ENCODE results near the gene PSD2. TPM values are rescaled to one million over a fixed set of nuclear protein-coding genes. Genes with fewer than 3 reads are reported as not detected.

PSD2 gene
- total RNA-seq, 2 experiments from 2014 or later = 0.08 TPM; not detected in 1

DNA sequence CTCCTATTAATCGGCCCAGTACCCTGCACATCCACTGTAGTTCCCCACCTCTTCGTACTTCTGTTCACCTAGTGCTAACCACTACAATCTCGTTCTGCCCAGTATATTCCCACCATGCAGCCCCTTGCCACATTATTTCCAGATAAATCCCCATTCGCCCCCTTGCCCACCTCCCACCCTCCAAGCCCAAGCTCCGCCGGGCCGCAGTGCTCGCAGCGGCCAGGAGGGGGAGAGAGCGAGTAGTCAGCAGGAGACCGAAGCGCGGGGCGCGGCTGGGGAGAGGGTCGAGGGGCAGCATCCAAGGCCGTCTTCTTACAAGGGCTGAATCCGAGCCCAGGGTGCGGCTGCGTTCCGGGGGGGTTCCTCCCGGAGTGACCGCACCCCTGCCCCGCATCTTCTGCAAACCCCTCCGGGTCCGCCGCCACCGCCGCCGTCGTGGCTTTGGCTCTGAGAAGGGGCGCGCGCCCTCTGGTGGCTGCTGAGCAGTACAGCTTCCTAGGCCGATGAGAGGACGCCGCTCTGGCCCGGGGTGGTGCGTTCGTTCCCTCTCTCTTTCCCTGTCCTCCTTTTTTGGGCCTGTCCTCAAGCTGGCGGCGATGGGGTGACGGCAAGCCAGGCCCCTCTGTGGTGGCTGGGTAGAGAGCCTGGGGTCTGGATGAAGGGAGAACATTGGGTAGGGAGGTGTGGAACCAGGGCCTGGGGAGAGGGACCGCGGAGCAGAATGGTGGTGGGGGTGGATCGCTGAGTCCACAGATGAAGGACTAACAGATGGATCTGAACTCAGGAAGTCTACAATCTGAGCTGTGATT lies 30.0 kb upstream of the PSD2 start:
- Histone ChIP-seq H3K27me3 (ENCODE audit: control insufficient read depth in 1 of 2, insufficient read depth in 2 of 2, low read length in 2 of 2) (peaks cover 29 to 30% of the 10 kb centered on the region in 2 experiments), H3K4me3 (ENCODE audit: low read length) (peak overlapping the region; percentile 60), H3K36me3 (ENCODE audit: insufficient read depth, low read length) (no peaks in the 10 kb centered on the region), H3K9me3 (ENCODE audit: control insufficient read depth in 1 of 2, insufficient read depth in 1 of 2, low read length in 2 of 2) (peaks cover 0 to 3% of the 10 kb centered on the region in 2 experiments), H3K4me1 (ENCODE audit: insufficient read depth, low read length) (peaks cover 19% of the 10 kb centered on the region), H3K27ac (ENCODE audit: low read depth in 1 of 2, low read length in 2 of 2) (no peak overlapping the region)
- ChIA-PET POLR2A (interaction anchor here (0.6 to 1.6 kb wide), 10 partner anchors 9 to 472 kb away, joined by 3 to 6 read pairs (median 4); partner anchors contain the start of gene MATR3), CTCF (interaction anchor here (0.5 to 3.4 kb wide), 59 partner anchors 8 to 1722 kb away, joined by 3 to 172 read pairs (median 4); partner anchors contain the start of genes CXXC5, HSPA9, PAIP2 and STING1)
- Mint-ChIP-seq H3K27me3 (peaks cover 50% of the 10 kb centered on the region), H3K9me3 (no peaks in the 10 kb centered on the region), H3K36me3 (ENCODE audit: low read depth) (no peaks in the 10 kb centered on the region), H3K4me3 (peak overlapping the region; percentile 48), H3K4me1 (ENCODE audit: low read depth) (peaks cover 9% of the 10 kb centered on the region), H3K27ac (no peak overlapping the region)
- intact Hi-C loops (cut with DNase I, micrococcal nuclease) = loop anchor here (1.0 to 5.0 kb wide), 5 partner anchors 132 to 478 kb away; no protein-coding TSS in a partner anchor
- DNase-seq (peak; percentile 71 to 92 (median 78)), ATAC-seq (ENCODE audit: poor library complexity) (peak; percentile 92)
- TF ChIP-seq, protein P1, sequence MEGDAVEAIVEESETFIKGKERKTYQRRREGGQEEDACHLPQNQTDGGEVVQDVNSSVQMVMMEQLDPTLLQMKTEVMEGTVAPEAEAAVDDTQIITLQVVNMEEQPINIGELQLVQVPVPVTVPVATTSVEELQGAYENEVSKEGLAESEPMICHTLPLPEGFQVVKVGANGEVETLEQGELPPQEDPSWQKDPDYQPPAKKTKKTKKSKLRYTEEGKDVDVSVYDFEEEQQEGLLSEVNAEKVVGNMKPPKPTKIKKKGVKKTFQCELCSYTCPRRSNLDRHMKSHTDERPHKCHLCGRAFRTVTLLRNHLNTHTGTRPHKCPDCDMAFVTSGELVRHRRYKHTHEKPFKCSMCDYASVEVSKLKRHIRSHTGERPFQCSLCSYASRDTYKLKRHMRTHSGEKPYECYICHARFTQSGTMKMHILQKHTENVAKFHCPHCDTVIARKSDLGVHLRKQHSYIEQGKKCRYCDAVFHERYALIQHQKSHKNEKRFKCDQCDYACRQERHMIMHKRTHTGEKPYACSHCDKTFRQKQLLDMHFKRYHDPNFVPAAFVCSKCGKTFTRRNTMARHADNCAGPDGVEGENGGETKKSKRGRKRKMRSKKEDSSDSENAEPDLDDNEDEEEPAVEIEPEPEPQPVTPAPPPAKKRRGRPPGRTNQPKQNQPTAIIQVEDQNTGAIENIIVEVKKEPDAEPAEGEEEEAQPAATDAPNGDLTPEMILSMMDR (IDR thresholded peaks at IDR 0.05) = peak; percentile 100

DNA sequence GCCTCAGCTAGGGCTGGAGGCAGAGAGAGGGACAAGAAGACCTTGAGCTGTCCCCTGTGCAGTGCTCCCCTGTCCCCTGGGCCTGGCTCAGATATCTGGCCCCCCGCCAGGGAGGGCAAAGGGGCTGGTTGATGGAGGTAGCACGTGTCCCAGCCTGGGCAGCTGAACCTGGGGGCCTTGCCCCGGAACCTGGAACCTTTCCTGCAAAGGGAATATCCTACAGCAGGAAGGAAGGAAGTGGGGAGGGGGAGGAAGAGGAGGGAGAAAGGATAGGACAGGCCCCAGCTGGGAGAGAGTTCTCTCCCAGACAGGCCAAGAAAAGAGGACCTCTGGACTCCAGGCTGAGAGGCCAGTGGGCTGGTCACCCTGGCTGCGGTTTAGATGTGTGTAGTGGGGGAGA lies 27.6 kb upstream of the PSD2 start:
- intact Hi-C loops (cut with DNase I, micrococcal nuclease) = loop anchor here in 1 of 2 experiments (5.0 kb wide), 3 partner anchors 346 to 481 kb away; no protein-coding TSS in a partner anchor
- Mint-ChIP-seq H3K27ac (no peak overlapping the region), H3K9me3 (no peaks in the 10 kb centered on the region), H3K4me3 (no peak overlapping the region), H3K4me1 (ENCODE audit: low read depth) (peaks cover 9% of the 10 kb centered on the region), H3K36me3 (ENCODE audit: low read depth) (no peaks in the 10 kb centered on the region), H3K27me3 (peaks cover 31% of the 10 kb centered on the region)
- POLR2A ChIA-PET = no interaction called here
- Histone ChIP-seq H3K36me3 (ENCODE audit: insufficient read depth, low read length) (no peaks in the 10 kb centered on the region), H3K4me1 (ENCODE audit: insufficient read depth, low read length) (peaks cover 19% of the 10 kb centered on the region), H3K27ac (ENCODE audit: low read depth in 1 of 2, low read length in 2 of 2) (no peak overlapping the region), H3K4me3 (ENCODE audit: low read length) (no peak overlapping the region), H3K27me3 (ENCODE audit: control insufficient read depth in 1 of 2, insufficient read depth in 2 of 2, low read length in 2 of 2) (peaks cover 22 to 24% of the 10 kb centered on the region in 2 experiments), H3K9me3 (ENCODE audit: control insufficient read depth in 1 of 2, insufficient read depth in 1 of 2, low read length in 2 of 2) (peaks cover 0 to 3% of the 10 kb centered on the region in 2 experiments)
- no peak for ATAC-seq (ENCODE audit: poor library complexity)
- TF ChIP-seq, protein P1 (IDR thresholded peaks at IDR 0.05) = no peak
- DNase-seq = no peak
- CTCF ChIA-PET = interaction anchor here (3.4 kb wide), 1 partner anchor 136 kb away, joined by 172 read pairs; no protein-coding TSS in a partner anchor

DNA sequence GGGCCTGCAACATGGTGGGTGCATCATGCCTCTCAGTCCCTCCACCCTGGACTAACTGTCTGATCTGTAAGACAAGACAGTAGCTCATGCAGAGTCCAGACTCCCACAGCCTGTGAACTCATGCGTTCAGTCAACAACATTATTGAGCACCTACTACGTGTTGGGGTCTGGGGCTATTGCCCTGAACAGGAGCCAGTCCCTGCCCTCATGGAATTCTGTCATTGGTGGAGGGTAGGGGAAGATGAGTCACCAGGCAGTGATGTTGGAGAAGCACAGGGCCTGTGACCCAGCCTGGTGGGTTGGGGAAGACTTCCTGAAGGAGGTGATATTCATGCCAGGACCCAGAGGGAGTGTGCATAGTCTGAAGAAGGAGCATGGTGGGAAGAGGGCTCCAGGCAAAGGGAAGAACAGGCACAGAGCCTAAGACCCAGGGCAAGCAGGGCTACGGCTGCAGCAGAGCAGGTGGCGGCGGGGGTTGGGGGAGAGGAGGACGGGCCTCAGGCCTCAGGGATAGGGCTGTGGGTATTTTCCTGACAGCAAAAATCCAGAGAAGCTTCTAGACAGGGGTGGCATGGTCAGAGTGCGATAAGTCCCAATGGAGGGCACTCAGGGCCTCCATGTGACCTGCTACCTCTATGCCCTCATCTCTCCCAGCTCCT lies 26.7 kb upstream of the PSD2 start:
- Histone ChIP-seq H3K27me3 (ENCODE audit: control insufficient read depth in 1 of 2, insufficient read depth in 2 of 2, low read length in 2 of 2) (peaks cover 14 to 15% of the 10 kb centered on the region in 2 experiments), H3K36me3 (ENCODE audit: insufficient read depth, low read length) (no peaks in the 10 kb centered on the region), H3K9me3 (ENCODE audit: control insufficient read depth in 1 of 2, insufficient read depth in 1 of 2, low read length in 2 of 2) (no peaks in the 10 kb centered on the region), H3K27ac (ENCODE audit: low read depth in 1 of 2, low read length in 2 of 2) (no peak overlapping the region), H3K4me3 (ENCODE audit: low read length) (no peak overlapping the region), H3K4me1 (ENCODE audit: insufficient read depth, low read length) (peaks cover 19% of the 10 kb centered on the region)
- Mint-ChIP-seq H3K36me3 (ENCODE audit: low read depth) (no peaks in the 10 kb centered on the region), H3K27me3 (peaks cover 21% of the 10 kb centered on the region), H3K27ac (no peak overlapping the region), H3K4me3 (no peak overlapping the region), H3K4me1 (ENCODE audit: low read depth) (peaks cover 9% of the 10 kb centered on the region), H3K9me3 (no peaks in the 10 kb centered on the region)
- no peak for DNase-seq
- TF ChIP-seq, protein P1 (IDR thresholded peaks at IDR 0.05) = no peak
- intact Hi-C loops (cut with DNase I, micrococcal nuclease) = loop anchor here in 1 of 2 experiments (5.0 kb wide), 3 partner anchors 347 to 482 kb away; no protein-coding TSS in a partner anchor
- ChIA-PET CTCF (no interaction called here), POLR2A (interaction anchor here (0.6 kb wide), 1 partner anchor 922 kb away, joined by 4 read pairs; no protein-coding TSS in a partner anchor)
- ATAC-seq (ENCODE audit: poor library complexity) = no peak
